Prostate gland (tissue), 2 donors: ENCODE measurements around the gene H6PD. TPM values are rescaled to one million over a fixed set of nuclear protein-coding genes. Genes with fewer than 3 reads are reported as not detected.

Experiments
- DNase-seq: peaks from one replicate; pipeline ENCODE4 v3.0.0-alpha.2; 2019; ENCODE audit warnings: low spot score
- H3K27ac ChIP-seq, 2 donors: fragments of 200-600 bp; sonication (generic); 2 replicates each; pipeline ENCODE4 v1.5.1; 2017 to 2019
- H3K27me3 ChIP-seq: fragments of 200-600 bp; sonication (generic); replicated peaks from 2 replicates; pipeline ENCODE4 v1.5.1; 2019; ENCODE audit not compliant: insufficient read depth
- H3K36me3 ChIP-seq, 2 donors: fragments of 200-600 bp; sonication (generic); 1 replicate in 1 of 2; 2 replicates in 1 of 2; pipeline versions ENCODE4 v1.5.1 to v1.8.1; 2017 to 2019
- H3K4me1 ChIP-seq: fragments of 200-600 bp; sonication (generic); replicated peaks from 2 replicates; pipeline ENCODE4 v1.5.1; 2019
- H3K4me3 ChIP-seq, 2 donors: fragments of 200-600 bp; sonication (generic); 2 replicates each; pipeline ENCODE4 v1.5.1; 2017 to 2019
- H3K9me3 ChIP-seq: fragments of 200-600 bp; sonication (generic); 2 replicates; pipeline ENCODE4 v1.5.1; 2017
- CTCF ChIP-seq, 4 experiments: fragments of 200-600 bp in 2 of 4; fragments of 450-650 bp in 2 of 4; sonication (generic) in 2 of 4; IDR thresholded peaks; 1 replicate in 3 of 4; 2 replicates in 1 of 4; pipeline ENCODE4 v1.5.1; 2016 to 2019; ENCODE audit warnings: antibody characterized with exemption in 4 of 4, mild to moderate bottlenecking in 2 of 4, moderate library complexity in 2 of 4
- POLR2A ChIP-seq: fragments of 450-650 bp; IDR thresholded peaks from one replicate; pipeline ENCODE4 v1.6.1; 2016; ENCODE audit warnings: antibody characterized with exemption, mild to moderate bottlenecking
- POLR2AphosphoS5 ChIP-seq: sonication (generic); formaldehyde crosslinking; IDR thresholded peaks from one replicate; pipeline ENCODE4 v1.6.1; 2017; ENCODE audit warnings: antibody characterized with exemption
- WGBS: methylation state at CpG from one replicate; pipeline ENCODE4 v1.1.5; 2018; 5-methylcytosine and 5-hydroxymethylcytosine counted together
- intact Hi-C: fragments of 100-400 bp; cut with DNase I; formaldehyde crosslinking; loops from one replicate; pipeline ENCODE4 v1.14.2; 2022
- total RNA-seq, 2 donors: library from RNA; depleted of rRNA; stranded (reverse); fragments of >200 nt; gene quantifications; one replicate each; pipeline ENCODE4 v1.1.0, GENCODE V29; 2016

The H6PD gene
- total RNA-seq, 2 donors from 2014 or later = 52.8 to 88.8 TPM

DNA sequence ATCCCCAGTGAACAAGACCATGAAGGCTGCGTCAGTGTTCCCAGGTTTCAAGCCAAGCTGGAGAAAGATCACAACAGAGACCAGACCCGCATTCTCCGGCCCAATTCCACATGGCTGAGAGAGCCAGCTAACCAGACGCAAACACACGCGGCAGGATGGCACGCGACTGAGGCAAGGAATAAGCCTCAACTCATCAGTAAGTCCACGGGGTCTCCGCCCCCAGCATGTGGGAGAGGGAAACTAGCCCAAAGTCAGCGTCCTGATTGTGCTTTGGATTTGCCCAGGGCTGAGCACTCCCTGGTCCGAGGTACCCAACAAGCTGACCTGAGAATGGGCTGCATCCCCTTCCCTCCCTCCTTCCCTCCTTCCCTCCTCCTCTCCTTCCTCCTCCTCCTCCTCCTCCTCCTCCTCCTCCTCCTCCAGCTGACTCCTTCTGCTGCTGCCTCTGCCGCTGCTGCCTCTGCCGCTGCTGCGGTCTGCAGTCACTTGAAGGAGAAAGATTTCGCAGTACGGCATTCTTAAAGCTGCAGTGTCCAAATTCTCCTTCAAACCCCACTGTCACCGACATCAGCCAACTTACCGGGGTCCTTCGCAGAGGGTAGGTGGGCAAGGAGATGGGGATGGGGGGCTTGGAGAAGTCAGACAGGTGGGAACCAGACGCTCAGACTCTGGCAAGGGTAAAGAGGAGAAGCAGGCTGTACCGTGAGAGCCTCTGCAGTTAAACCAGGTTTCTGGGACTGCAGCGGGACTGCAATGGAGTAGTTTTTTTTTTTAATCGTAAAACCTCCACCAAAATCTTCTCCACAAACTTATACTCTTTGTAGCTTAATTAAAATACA lies 33.0 kb upstream of the H6PD start:
- peak overlapping the region; percentile 11 to 16 for H3K4me3 ChIP-seq
- no peak for TF ChIP-seq POLR2A
- no peak for TF ChIP-seq POLR2AphosphoS5
- TF ChIP-seq CTCF (IDR thresholded peaks at IDR 0.05) = no peak
- H3K27ac ChIP-seq = no peak overlapping the region
- no peaks in the 10 kb centered on the region for H3K36me3 ChIP-seq
- intact Hi-C loops = no loop called here
- H3K4me1 ChIP-seq = peaks cover 5% of the 10 kb centered on the region
- DNase-seq = no peak
- H3K9me3 ChIP-seq = no peaks in the 10 kb centered on the region
- 1% methylated on average over 24 of the region's 24 CpGs for WGBS
- peaks cover 5% of the 10 kb centered on the region for H3K27me3 ChIP-seq

GRCh38 chr1:9202240-9202870 lies 32.2 kb upstream of the H6PD start:
- no peak for DNase-seq
- TF ChIP-seq POLR2A (no peak), CTCF (IDR thresholded peaks at IDR 0.05) (no peak), POLR2AphosphoS5 (no peak)
- intact Hi-C loops = no loop called here
- WGBS = 10% methylated on average over 15 of the region's 15 CpGs
- no peaks in the 10 kb centered on the region for H3K9me3 ChIP-seq
- H3K4me1 ChIP-seq = peaks cover 5% of the 10 kb centered on the region
- H3K36me3 ChIP-seq = no peaks in the 10 kb centered on the region
- peak overlapping the region in 1 of 2 donors; percentile 16 for H3K4me3 ChIP-seq
- H3K27me3 ChIP-seq = peaks cover 5% of the 10 kb centered on the region
- H3K27ac ChIP-seq = no peak overlapping the region

GRCh38 chr1:9203511-9203982 lies 31.0 kb upstream of the H6PD start:
- intact Hi-C loops = no loop called here
- no peak for DNase-seq
- Histone ChIP-seq H3K27me3 (no peaks in the 10 kb centered on the region), H3K4me3 (no peak overlapping the region), H3K36me3 (no peaks in the 10 kb centered on the region), H3K4me1 (peaks cover under 1% of the 10 kb centered on the region), H3K27ac (no peak overlapping the region), H3K9me3 (no peaks in the 10 kb centered on the region)
- TF ChIP-seq POLR2A (no peak), POLR2AphosphoS5 (no peak), CTCF (IDR thresholded peaks at IDR 0.05) (no peak)
- WGBS = 49% methylated on average over 11 of the region's 11 CpGs

GRCh38 chr1:9204156-9204720 lies 30.3 kb upstream of the H6PD start:
- no peaks in the 10 kb centered on the region for H3K4me1 ChIP-seq
- no peak overlapping the region for H3K27ac ChIP-seq
- no peaks in the 10 kb centered on the region for H3K9me3 ChIP-seq
- no peaks in the 10 kb centered on the region for H3K27me3 ChIP-seq
- no peak for DNase-seq
- H3K4me3 ChIP-seq = no peak overlapping the region
- H3K36me3 ChIP-seq = no peaks in the 10 kb centered on the region
- intact Hi-C loops = no loop called here
- no peak for TF ChIP-seq POLR2A
- TF ChIP-seq CTCF (IDR thresholded peaks at IDR 0.05) = no peak
- no peak for TF ChIP-seq POLR2AphosphoS5
- 94% methylated on average over 7 of the region's 7 CpGs for WGBS
